GM12878 (cell line): Measurements from ENCODE around the gene NKAIN2.

Experiments used
- CHD1 ChIP-seq: IDR thresholded peaks from 2 replicates; pipeline ENCODE4 v1.6.1; 2012; ENCODE audit warnings: low read depth, low read length, improper control_type of control experiment
- CHD2 ChIP-seq: IDR thresholded peaks from 2 replicates; pipeline ENCODE4 v1.6.1; 2011; ENCODE audit warnings: low read depth, low read length, improper control_type of control experiment, borderline replicate concordance
- CHD4 ChIP-seq: fragments of 200-600 bp; sonication (generic); IDR thresholded peaks from 2 replicates; pipeline ENCODE4 v1.6.1; 2016; ENCODE audit warnings: mild to moderate bottlenecking
- CTCF ChIP-seq, 3 experiments: IDR thresholded peaks in 2 of 3; conservative IDR thresholded peaks in 1 of 3; 2 replicates each; pipeline ENCODE4 v1.5.1; 2011; ENCODE audit warnings: low read depth in 3 of 3, low read length in 3 of 3, mild to moderate bottlenecking in 3 of 3, control low read depth in 2 of 3, moderate library complexity in 2 of 3, inconsistent platforms in 1 of 3, mixed read lengths in 1 of 3; ENCODE audit not compliant: control insufficient read depth in 2 of 3, insufficient read depth in 1 of 3; ENCODE audit errors: extremely low read depth in 1 of 3
- EP300 ChIP-seq, 2 experiments: fragments of 150-350 bp in 1 of 2; IDR thresholded peaks; 2 replicates each; pipeline ENCODE4 v1.6.1; 2011 to 2012; ENCODE audit warnings: low read depth in 2 of 2, low read length in 2 of 2, borderline replicate concordance in 1 of 2, improper control_type of control experiment in 1 of 2, inconsistent platforms in 1 of 2; ENCODE audit not compliant: control insufficient read depth in 1 of 2
- NFYB ChIP-seq: IDR thresholded peaks from 2 replicates; pipeline ENCODE4 v1.6.1; 2011; ENCODE audit warnings: low read depth, mild to moderate bottlenecking, low read length, improper control_type of control experiment, moderate library complexity; ENCODE audit not compliant: insufficient read depth
- RAD21 ChIP-seq: IDR thresholded peaks from 2 replicates; pipeline ENCODE4 v1.6.1; 2011; ENCODE audit warnings: mild to moderate bottlenecking, low read depth, low read length, moderate library complexity; ENCODE audit not compliant: insufficient read depth
- RB1 ChIP-seq: fragments of 450-650 bp; formaldehyde crosslinking; IDR thresholded peaks from 2 replicates; pipeline ENCODE4 v1.6.1; 2017; ENCODE audit warnings: mild to moderate bottlenecking, borderline replicate concordance
- RCOR1 ChIP-seq: conservative IDR thresholded peaks from 2 replicates; pipeline ENCODE4 v1.6.1; 2012; ENCODE audit warnings: low read depth, low read length, improper control_type of control experiment
- TAF1 ChIP-seq: IDR thresholded peaks from 2 replicates; pipeline ENCODE4 v1.6.1; 2011; ENCODE audit warnings: mild to moderate bottlenecking, low read depth, low read length, borderline replicate concordance
- ZBTB33 ChIP-seq: fragments of 450-650 bp; IDR thresholded peaks from 2 replicates; pipeline ENCODE4 v1.6.1; 2017; ENCODE audit warnings: mild to moderate bottlenecking

- TF ChIP-seq ZBTB33, result no peak
- no peak for TF ChIP-seq CHD2
- TF ChIP-seq CTCF (IDR thresholded peaks at IDR 0.05 in 2 of 3, conservative IDR thresholded peaks at IDR 0.05 in 1 of 3; ENCODE audit: control insufficient read depth in 2 of 3, extremely low read depth in 1 of 3, insufficient read depth in 1 of 3, low read depth in 3 of 3, low read length in 3 of 3), result no peak
- TF ChIP-seq NFYB, result no peak
- no peak for TF ChIP-seq RB1
- no peak for TF ChIP-seq CHD4
- TF ChIP-seq TAF1, result no peak
- no peak for TF ChIP-seq CHD1
- TF ChIP-seq EP300 (IDR thresholded peaks at IDR 0.05; ENCODE audit: borderline replicate concordance in 1 of 2, control insufficient read depth in 1 of 2, low read depth in 2 of 2, low read length in 2 of 2), result no peak
- no peak for TF ChIP-seq RAD21
- no peak for TF ChIP-seq RCOR1
Measured at GRCh38 chr6:124520514-124520913, 716.8 kb downstream of the NKAIN2 start.
